Transverse colon (tissue), 4 donors: ENCODE measurements around the gene SCAMP3. TPM values are rescaled to one million over a fixed set of nuclear protein-coding genes. Genes with fewer than 3 reads are reported as not detected.
"Not testable (repeated sequence)": the region's sequence is repeated elsewhere in the genome, so short reads cannot be mapped to it uniquely, and the experiment has no call there.

ENCODE experiments used
- DNase-seq: peaks from one replicate; pipeline ENCODE4 v3.0.0-alpha.2; 2019
- H3K27ac ChIP-seq, 4 donors: fragments of 200-600 bp; sonication (generic); 2 replicates each; pipeline ENCODE4 v1.5.1; 2016 to 2018; ENCODE audit warnings: inconsistent platforms in 4 of 4
- H3K27me3 ChIP-seq: fragments of 200-600 bp; sonication (generic); 2 replicates; pipeline ENCODE4 v1.5.1; 2017; ENCODE audit warnings: inconsistent platforms
- H3K36me3 ChIP-seq, 4 donors: fragments of 200-600 bp; sonication (generic); 2 replicates each; pipeline ENCODE4 v1.5.1; 2017 to 2019; ENCODE audit warnings: inconsistent platforms in 4 of 4
- H3K4me1 ChIP-seq, 4 donors: fragments of 200-600 bp; sonication (generic); 2 replicates each; pipeline ENCODE4 v1.5.1; 2017 to 2020; ENCODE audit warnings: inconsistent platforms in 4 of 4
- H3K4me3 ChIP-seq, 4 donors: fragments of 200-600 bp; sonication (generic); 1 replicate in 1 of 4; 2 replicates in 3 of 4; pipeline versions ENCODE4 v1.5.1 to v1.6.1; 2017 to 2019; ENCODE audit warnings: inconsistent platforms in 4 of 4
- H3K9me3 ChIP-seq, 2 donors: fragments of 200-600 bp; sonication (generic); 2 replicates each; pipeline ENCODE4 v1.5.1; 2017 to 2019; ENCODE audit warnings: inconsistent platforms in 2 of 2
- EP300 ChIP-seq: sonication (generic); formaldehyde crosslinking; IDR thresholded peaks from one replicate; pipeline ENCODE4 v1.6.1; 2017; ENCODE audit warnings: antibody characterized with exemption, low read depth
- POLR2A ChIP-seq: fragments of 450-650 bp; IDR thresholded peaks from one replicate; pipeline ENCODE4 v1.6.1; 2016; ENCODE audit warnings: antibody characterized with exemption, mild to moderate bottlenecking, moderate library complexity
- POLR2AphosphoS5 ChIP-seq, 3 donors: sonication (generic); formaldehyde crosslinking; IDR thresholded peaks; one replicate each; pipeline ENCODE4 v1.6.1; 2016; ENCODE audit warnings: antibody characterized with exemption in 3 of 3
- WGBS, 2 donors: methylation state at CpG; one replicate each; pipeline ENCODE4 v1.1.5; 2018; ENCODE audit warnings: low coverage in 1 of 2; 5-methylcytosine and 5-hydroxymethylcytosine counted together
- in situ Hi-C, 4 donors: fragments of 200-750 bp; cut with MboI; loops; one replicate each; pipeline versions ENCODE4 v1.15.0 to v1.15.1; 2017; ENCODE audit warnings: low sequenced_read_pairs in 3 of 4, low pct_ligation_motif_present in 1 of 4, low pct_unique_long_range_greater_than_20kb in 1 of 4
- intact Hi-C: fragments of 100-400 bp; cut with DNase I; formaldehyde crosslinking; loops from one replicate; pipeline ENCODE4 v1.15.1; 2023; ENCODE audit warnings: low total_unique reads
- total RNA-seq, 4 donors: library from RNA; depleted of rRNA; stranded (reverse); fragments of >200 nt; gene quantifications; one replicate each; pipeline ENCODE4 v1.1.0, GENCODE V29; 2016
- TF ChIP-seq, protein P1 (sequence below), 5 experiments: fragments of 200-600 bp in 3 of 5; fragments of 450-650 bp in 2 of 5; sonication (generic) in 3 of 5; IDR thresholded peaks; 1 replicate in 2 of 5; 2 replicates in 3 of 5; pipeline ENCODE4 v1.5.1; 2016 to 2017; ENCODE audit warnings: antibody characterized with exemption in 5 of 5, inconsistent platforms in 3 of 5, mild to moderate bottlenecking in 2 of 5, moderate library complexity in 1 of 5

Gene SCAMP3
- total RNA-seq, 4 donors from 2014 or later = 7.8 to 61.3 (median 35.2) TPM

DNA sequence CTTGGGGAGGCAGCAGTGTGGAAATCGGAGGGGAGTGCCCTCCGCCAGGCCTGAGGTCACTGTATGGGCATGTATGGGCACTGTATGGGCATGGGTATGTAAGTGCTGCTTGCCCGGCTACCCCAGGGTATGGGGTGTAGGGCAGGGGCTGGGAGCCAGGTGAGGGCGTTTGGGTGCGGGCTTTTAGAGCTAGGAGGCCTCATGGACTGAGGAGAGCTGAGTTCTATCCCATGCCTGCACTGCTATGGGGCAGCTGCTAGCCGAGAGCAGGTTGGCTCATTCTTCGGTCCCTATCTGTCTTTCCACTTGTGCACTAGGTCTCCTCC, 33.7 kb upstream of the SCAMP3 start:
- Histone ChIP-seq H3K4me3 (no peak overlapping the region), H3K27ac (no peak overlapping the region), H3K27me3 (peaks cover 33% of the 10 kb centered on the region), H3K4me1 (peaks cover 0 to 6% (median 4%) of the 10 kb centered on the region in 4 donors), H3K9me3 (no peaks in the 10 kb centered on the region), H3K36me3 (no peaks in the 10 kb centered on the region)
- intact Hi-C loops = no loop called here
- in situ Hi-C loops = no loop called here
- DNase-seq = no peak
- 92% methylated on average over 7 of the region's 7 CpGs; no CpG with 5 or more reads in 1 of the 2 donors for WGBS, 2 donors
- TF ChIP-seq POLR2AphosphoS5 (IDR thresholded peaks at IDR 0.05) = no peak
- TF ChIP-seq, protein P1, sequence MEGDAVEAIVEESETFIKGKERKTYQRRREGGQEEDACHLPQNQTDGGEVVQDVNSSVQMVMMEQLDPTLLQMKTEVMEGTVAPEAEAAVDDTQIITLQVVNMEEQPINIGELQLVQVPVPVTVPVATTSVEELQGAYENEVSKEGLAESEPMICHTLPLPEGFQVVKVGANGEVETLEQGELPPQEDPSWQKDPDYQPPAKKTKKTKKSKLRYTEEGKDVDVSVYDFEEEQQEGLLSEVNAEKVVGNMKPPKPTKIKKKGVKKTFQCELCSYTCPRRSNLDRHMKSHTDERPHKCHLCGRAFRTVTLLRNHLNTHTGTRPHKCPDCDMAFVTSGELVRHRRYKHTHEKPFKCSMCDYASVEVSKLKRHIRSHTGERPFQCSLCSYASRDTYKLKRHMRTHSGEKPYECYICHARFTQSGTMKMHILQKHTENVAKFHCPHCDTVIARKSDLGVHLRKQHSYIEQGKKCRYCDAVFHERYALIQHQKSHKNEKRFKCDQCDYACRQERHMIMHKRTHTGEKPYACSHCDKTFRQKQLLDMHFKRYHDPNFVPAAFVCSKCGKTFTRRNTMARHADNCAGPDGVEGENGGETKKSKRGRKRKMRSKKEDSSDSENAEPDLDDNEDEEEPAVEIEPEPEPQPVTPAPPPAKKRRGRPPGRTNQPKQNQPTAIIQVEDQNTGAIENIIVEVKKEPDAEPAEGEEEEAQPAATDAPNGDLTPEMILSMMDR (IDR thresholded peaks at IDR 0.05) = no peak

DNA sequence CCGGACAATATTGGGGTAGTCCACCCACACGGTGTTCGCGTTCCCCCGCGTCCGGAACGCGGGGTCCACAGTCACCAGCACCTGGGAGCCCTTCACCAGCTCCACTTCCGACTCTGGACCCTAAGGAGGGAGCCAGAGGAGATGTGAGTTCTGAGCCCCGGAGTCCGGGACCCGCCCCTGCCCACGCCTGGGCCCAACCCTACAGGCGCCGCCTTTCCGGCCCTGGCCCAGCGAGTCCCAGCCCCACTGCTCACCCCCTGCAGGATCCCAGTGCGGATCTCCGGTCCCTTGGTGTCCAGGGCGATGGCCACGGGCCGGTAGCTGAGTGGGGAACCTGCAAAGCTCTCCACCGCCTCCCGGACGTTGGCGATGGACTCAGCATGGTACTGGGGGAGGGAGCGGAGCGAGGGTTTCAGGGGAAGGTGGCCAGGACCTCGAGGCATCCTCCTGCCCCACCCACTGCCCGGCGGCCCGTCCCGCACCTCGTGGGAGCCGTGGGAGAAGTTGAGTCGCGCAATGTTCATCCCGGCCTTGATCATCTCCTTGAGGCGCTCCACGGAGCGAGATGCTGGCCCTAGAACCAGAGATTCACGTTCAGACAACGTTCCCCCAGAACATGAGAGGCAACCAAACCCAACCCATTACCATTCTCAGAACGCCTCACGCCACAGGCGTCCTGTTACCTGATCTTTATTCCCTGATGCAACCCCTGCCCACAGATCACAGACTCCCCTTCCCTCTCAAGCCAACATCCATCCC, 33.2 kb upstream of the SCAMP3 start:
- no peaks in the 10 kb centered on the region for H3K9me3 ChIP-seq
- H3K4me1 ChIP-seq = peaks cover 0 to 6% (median 0%) of the 10 kb centered on the region in 4 donors
- intact Hi-C loops (no loop called here), in situ Hi-C loops (no loop called here)
- no peak for DNase-seq
- peak overlapping the region in 1 of 4 donors; percentile 11 for H3K4me3 ChIP-seq
- 45% methylated on average over 40 of the region's 47 CpGs; no CpG with 5 or more reads in 1 of the 2 donors for WGBS, 2 donors
- H3K36me3 ChIP-seq = no peaks in the 10 kb centered on the region
- TF ChIP-seq POLR2A (no peak), POLR2AphosphoS5 (IDR thresholded peaks at IDR 0.05) (no peak), EP300 (no peak)
- TF ChIP-seq, protein P1 (IDR thresholded peaks at IDR 0.05) = no peak
- H3K27me3 ChIP-seq = peaks cover 33% of the 10 kb centered on the region
- no peak overlapping the region for H3K27ac ChIP-seq

DNA sequence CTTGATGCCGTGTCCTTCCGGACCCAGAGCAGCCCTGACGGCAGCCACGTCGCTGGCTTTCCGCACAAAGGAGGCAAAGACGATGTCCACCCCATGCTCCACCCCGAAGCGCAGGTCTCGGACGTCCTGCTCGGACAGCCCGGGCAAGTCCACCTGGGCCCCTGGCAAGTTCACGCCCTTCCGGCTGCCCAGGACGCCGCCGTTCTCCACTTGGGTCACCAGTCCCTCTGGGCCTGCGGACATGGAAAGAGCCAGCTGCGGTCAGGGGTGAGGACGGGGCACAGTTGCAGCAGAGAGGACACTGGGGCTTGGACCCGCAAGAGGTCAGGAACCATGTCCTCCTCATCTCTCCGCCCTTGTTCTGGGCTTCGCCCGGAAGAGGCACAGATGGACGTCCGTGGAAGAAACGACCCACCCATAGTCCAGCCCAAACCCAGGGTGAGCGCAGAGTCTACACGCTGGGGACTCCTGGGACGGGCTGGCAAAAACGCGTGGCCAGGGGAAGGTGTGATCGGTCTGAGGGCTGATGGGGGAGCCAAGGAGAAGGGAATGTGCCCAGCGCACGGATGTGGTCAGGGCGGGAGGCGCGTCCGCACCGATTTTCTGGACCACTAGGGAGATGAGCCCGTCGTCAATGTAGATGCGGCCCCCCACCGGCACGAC, 32.5 kb upstream of the SCAMP3 start:
- Histone ChIP-seq H3K27me3 (peaks cover 33% of the 10 kb centered on the region), H3K27ac (no peak overlapping the region), H3K4me3 (peak overlapping the region in 1 of 4 donors; percentile 11), H3K36me3 (no peaks in the 10 kb centered on the region), H3K4me1 (peaks cover 0 to 6% (median 0%) of the 10 kb centered on the region in 4 donors), H3K9me3 (no peaks in the 10 kb centered on the region)
- DNase-seq = no peak
- intact Hi-C loops = no loop called here
- 48% methylated on average over 40 of the region's 46 CpGs; no CpG with 5 or more reads in 1 of the 2 donors for WGBS, 2 donors
- TF ChIP-seq EP300 = no peak
- TF ChIP-seq, protein P1 (IDR thresholded peaks at IDR 0.05) = no peak
- no peak for TF ChIP-seq POLR2AphosphoS5 (IDR thresholded peaks at IDR 0.05)
- TF ChIP-seq POLR2A = no peak
- in situ Hi-C loops = no loop called here

DNA sequence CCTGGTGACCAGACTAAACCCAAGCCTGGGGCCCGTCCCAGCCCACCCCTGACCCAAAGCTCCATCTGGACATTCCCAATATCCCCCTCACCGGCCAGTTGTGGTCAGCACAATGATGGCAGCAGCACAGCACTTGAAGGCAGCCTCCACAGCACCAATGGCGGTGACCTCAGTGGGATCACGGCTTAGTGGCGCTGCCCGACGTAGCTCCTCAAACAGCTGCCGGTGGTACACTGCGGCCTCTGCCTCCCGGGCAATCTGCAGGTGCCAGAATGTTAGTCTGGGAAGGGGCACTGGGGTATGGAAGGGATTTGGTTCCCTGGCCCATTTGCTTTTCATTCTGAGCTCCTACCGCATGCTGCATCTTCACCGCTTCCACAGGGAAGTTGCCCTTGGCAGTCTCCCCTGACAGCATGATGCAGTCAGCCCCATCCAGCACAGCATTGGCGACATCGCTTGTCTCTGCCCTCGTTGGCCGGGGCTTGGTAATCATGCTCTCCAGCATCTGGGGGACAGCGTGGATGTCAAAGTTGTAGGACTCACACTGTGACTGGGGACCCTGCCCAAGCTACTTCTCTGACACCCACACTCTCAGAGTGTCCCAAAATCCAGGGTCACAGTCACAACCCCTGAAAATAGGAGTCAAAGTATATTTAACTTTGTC, 31.1 kb upstream of the SCAMP3 start:
- intact Hi-C loops = no loop called here
- Histone ChIP-seq H3K4me3 (no peak overlapping the region), H3K9me3 (no peaks in the 10 kb centered on the region), H3K27ac (no peak overlapping the region), H3K36me3 (no peaks in the 10 kb centered on the region), H3K27me3 (peaks cover 33% of the 10 kb centered on the region), H3K4me1 (peaks cover 0 to 6% (median 0%) of the 10 kb centered on the region in 4 donors)
- 87% methylated on average over 17 of the region's 17 CpGs; no CpG with 5 or more reads in 1 of the 2 donors for whole genome bisulfite sequencing, 2 donors
- no peak for DNase-seq
- TF ChIP-seq POLR2AphosphoS5 (IDR thresholded peaks at IDR 0.05) = no peak
- TF ChIP-seq EP300 = no peak
- TF ChIP-seq, protein P1 (IDR thresholded peaks at IDR 0.05) = no peak
- TF ChIP-seq POLR2A = no peak
- in situ Hi-C loops = no loop called here

DNA sequence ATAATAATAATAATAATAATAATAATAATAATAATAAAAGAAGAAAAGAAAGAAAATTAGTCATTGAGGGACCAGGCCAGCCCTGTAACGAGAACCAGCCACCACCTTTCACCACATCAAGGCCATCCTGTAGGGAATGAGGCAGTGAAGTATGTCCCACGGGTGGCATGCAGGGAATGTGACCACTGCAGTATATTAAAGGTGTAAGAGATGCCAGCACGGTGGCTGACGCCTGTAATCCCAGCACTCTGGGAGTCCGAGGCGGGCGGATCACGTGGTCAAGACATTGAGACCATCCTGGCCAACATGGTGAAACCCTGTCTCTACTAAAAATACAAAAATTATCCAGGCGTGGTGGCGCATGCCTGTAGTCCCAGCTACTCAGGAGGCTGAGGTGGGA, 28.8 kb upstream of the SCAMP3 start:
- intact Hi-C loops, DNase-seq, H3K36me3 ChIP-seq, in situ Hi-C loops, H3K9me3 ChIP-seq, H3K4me3 ChIP-seq, H3K27ac ChIP-seq, H3K4me1 ChIP-seq: not testable (repeated sequence)
- 87 to 90% methylated on average over 2 to 10 of the region's 10 CpGs for WGBS, 2 donors
- peaks cover 24% of the 10 kb centered on the region for H3K27me3 ChIP-seq
